Measurements from ENCODE around the gene CTSH.
"Not testable (repeated sequence)": the region's sequence is repeated elsewhere in the genome, so short reads cannot be mapped to it uniquely, and the experiment has no call there.

CTSH gene

DNA sequence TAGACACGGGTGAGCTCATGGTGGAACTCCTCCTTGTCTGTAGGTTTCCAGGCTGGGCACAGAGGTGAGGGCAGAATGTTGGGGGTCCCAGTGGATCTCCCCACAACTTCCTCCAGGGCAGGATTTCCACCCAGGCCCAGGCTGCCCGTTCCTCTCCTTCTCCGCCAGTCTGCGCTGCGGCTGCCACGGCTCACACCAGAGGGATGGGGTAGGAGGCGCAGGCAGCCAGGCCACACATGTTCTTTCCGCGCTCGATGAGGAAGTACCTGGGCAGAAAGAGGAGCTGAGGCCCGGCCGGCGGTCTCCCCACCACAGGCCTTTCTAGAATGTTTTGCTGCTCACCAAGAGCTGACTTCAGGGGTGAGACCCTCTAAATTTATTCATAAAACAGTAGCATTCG lies 22.9 kb downstream of the CTSH start:
- no peak for DNase-seq (ENCODE audit: low read depth)

DNA sequence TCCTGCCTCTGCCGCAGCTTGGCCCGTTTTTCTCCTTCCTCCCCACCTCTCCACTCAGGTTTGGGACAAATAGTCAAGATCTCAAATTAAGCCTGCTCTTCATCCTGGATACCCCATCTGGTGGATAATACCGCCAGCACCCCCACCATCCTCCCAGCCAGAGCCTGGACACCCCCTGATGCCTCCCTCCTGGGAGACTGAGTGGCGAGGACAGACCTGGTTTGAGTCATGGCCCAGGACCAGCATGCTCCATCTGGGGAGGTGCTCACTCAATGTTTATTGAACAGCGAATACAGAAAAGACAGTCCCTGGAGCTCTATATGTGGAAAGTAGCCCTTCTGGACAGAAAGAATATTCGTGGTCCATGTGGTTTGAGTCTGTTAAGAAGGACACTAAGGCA lies 23.3 kb downstream of the CTSH start:
- no peak for DNase-seq (ENCODE audit: low read depth)

DNA sequence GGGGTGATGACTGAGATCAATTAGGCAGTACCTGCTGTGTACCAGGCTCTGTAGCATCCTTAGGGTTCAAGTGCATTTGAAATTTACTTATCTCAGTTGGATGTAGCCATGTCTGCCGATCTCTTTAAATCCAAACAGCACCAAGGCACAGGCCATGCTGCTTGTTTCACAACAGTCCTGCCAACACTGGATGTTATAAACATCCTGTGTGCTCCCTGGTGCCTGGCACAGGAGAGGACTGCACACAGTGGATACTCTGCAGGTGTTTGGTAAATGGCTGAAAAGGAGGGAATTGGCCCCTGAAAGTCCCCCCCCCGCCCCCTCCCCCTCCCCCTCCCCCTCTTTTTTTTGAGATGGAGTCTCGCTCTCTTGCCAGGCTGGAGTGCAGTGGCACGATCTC lies 27.0 kb downstream of the CTSH start:
- no peak for DNase-seq (ENCODE audit: low read depth)

DNA sequence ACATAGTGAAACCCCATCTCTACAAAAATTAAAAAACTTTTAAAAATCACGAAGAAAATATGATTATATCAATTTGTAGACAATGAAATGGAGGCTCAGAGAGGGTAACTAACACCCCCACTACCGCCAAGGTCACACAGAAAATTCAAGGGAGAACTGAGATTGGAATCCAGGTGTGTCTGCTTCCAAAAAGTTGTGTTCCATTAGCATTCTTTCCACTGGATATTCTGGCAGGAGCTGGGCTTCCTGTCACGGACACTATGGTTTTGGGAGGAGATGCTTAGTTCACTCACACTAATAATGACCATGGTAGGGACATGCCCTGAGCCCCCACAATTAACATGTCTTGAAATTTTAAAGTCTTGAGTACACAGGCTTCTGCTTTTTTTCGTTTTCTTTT lies 28.8 kb downstream of the CTSH start:
- no peak for DNase-seq (ENCODE audit: low read depth)

DNA sequence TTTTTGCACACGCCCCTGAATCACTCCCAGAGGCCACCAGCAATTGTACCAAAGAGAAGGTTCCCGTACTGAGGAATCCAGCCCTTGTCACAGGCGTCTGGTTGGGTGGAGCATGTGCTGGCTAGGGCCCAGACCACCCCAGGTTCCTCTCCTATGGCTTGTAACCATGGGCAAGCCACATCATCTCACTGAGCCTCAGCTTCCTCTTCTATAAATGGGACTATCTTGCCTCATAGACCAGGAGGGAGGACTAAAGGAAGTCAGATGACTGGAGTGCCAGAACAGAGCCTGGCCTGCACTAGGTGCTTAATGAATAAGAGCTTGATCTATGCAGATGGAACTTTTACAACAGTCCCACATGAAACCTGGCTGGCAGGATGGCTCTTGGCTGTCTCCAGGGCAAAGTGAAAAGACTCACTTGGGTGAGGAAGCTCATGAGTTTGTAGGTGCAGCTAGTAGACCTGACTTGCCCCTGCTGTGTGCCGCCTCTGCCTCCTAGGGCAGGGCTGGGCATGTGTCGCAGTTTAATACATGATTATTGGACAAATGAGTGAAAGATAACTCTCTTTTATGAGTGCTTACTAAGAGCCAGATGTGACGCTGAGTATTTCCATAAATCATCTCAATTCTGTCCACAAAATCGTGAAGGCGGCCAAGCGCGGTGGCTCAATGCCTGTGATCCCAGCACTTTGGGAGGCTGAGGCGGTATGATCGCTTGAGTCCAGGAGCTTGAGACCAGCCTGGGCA lies 29.3 kb downstream of the CTSH start:
- DNase-seq (ENCODE audit: low read depth) = no peak

DNA sequence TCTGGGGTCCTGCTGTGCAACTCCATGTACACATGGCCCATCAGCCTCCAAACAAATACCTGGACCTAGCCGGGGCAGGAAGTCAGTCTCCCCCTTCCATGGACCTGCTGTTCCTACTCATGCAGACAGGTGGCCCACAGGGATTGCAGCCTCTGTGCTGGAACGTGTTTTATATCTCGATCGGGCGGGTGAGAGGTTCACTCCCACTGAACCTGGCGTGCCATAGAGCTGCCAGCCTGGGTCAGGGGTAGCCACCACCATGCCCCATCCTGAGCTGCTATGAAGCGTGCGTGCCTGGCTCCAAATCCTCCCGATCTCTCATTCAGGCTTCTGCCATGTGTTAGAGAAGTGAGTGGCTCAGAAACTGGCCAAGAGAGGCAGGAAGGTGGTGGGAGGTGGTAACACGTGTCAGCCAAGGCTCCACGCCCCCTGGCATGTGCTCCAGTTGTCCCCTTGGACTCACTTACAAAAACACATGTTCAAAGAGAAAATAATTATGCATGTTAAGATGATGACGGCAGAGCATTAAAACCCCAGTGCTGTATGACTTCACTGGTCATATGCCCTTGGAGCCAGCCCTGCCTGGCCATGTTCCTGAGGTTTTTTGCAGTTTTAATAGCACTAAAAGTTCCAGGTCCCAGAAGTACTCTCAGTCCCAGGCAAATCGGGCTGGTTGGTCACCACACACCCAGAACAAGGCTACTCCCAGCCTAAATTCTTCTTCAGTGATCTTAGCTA lies 30.6 kb downstream of the CTSH start:
- DNase-seq (ENCODE audit: low read depth) = no peak

DNA sequence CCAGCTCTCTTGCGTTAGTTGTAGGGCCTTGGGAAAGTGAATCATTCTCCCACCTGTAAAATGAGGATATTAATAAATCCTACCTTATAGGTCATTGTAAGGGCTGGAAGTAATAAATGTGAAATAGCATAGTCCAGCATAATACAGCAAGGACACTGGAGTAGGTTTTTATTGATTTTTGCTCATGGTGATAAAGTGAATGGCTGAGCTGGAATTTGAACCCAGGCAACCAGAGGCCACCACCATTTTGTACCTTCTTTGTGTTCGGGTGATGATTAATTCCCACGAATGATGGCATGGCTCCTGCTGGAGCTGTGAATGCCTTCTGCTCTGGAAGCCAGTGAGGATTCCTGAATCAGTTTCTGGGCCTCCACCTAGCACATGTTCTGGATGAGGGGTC lies 31.8 kb downstream of the CTSH start:
- no peak for DNase-seq (ENCODE audit: low read depth)

DNA sequence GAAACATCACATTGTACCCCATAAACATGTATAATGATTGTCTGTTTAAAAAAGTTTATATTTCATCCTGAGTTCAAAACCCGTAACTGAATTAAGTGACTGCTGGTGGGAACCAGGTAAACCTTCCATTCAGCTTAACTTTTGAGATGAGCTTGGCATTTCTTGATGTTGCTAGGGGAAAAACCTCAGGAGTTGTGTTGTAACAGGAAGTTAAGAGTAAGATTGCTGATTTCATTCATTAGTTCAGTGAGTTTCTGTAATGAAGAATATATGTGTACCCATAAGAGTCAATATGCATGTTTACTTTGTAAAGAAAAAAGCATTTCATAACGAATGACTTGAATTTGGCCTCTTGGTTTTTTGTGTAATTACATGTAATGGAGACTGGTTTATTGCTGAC lies 32.5 kb downstream of the CTSH start:
- DNase-seq (ENCODE audit: low read depth) = no peak

DNA sequence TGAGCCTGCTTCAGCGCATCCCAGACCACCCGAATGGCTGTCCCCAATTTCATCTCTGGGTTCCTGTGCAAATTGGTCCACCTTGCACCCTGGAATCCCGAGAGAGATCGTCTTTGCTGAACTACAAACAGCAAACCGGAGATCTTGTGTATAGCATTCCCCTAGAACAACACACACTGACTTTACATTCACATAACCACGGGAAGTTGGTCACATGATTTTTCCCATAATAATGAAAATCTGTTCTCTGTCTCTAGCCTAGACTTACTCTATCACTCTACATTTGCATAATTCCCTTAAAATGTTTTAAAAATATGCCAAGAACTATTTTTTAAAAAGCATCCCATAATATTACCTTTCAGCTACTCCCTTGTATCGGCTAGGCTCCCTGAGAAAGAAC lies 34.6 kb downstream of the CTSH start:
- no peak for DNase-seq (ENCODE audit: low read depth)

DNA sequence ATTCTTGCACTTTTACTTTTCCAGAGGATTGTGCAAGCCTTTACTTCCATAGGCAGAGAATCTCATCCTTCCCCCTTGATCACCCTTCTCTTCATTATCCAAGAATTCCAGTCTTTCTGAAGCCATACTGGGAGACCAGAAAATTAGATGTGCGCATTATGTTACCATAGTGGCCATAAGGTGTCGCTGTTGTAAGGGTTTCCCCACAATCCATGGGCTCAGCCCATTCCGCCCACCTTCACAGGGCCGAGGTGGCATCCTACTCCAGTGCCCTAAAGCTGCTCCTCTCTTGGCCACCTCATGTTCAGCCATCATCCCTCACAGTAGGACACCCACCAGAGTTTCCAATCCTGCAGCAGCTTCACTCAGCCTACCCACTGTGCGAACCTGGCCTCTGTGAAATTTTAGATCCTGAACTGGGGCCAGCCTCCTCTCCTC lies 35.0 kb downstream of the CTSH start:
- no peak for DNase-seq (ENCODE audit: low read depth)

DNA sequence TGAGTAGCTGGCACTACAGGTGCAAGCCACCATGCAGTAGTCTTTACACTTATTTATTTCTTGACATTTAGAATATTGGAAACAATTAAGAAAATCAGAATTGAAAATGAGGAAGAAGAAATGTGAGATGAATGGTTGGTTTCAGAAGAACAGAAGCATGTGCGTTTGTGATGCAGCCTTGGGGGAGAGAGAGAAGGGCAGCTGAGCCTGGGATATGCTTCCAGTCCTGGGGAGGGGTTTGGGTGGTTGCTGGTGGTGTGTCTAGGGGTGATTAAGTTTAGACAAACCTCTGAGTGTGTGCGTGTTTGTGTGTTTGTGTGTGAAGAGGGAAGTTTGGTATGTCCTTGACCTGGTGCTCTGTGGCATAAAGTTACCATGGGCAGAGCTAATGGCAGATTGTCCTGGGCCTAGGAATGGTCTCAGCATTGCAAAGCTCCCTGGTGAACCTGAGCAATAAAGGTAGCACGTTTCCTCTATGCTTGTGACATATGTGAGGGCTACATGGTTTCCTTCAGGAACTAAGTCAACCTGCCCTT lies 35.6 kb downstream of the CTSH start:
- DNase-seq (ENCODE audit: low read depth) = no peak

DNA sequence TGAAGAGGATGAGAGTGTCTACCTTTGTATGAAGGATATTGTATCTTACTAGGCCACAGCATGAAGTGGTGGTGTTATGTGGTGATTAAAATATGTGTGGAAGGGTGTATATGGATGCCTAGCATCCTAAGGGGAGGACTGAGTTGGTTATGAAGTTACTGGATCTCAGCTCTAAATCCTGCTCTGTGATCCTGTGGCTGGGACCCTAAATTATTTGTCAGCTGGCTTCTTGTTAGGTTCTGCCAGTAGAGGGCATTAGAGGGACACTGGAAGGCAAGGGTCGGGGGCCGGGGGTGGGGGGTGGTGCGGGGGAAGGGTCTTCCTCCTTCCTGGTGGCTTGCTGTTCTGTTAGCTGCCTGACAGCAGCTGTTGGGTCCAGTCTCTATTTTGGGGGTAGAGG lies 37.3 kb downstream of the CTSH start:
- no peak for DNase-seq (ENCODE audit: low read depth)

DNA sequence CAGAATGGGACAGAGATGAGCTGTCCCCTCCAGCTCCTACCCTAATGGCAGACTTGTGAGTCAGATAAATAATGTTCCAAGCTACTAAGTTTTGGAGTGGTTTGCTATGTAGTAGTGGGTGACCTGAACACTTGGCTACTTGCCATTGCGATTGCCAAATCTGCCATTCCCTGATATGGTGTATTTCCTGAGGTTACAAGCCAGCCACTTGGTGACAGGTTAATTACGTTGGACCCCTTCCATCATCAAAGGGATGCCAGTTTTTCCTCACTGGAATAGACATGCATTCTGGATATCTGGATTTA lies 38.6 kb downstream of the CTSH start:
- DNase-seq (ENCODE audit: low read depth) = no peak

DNA sequence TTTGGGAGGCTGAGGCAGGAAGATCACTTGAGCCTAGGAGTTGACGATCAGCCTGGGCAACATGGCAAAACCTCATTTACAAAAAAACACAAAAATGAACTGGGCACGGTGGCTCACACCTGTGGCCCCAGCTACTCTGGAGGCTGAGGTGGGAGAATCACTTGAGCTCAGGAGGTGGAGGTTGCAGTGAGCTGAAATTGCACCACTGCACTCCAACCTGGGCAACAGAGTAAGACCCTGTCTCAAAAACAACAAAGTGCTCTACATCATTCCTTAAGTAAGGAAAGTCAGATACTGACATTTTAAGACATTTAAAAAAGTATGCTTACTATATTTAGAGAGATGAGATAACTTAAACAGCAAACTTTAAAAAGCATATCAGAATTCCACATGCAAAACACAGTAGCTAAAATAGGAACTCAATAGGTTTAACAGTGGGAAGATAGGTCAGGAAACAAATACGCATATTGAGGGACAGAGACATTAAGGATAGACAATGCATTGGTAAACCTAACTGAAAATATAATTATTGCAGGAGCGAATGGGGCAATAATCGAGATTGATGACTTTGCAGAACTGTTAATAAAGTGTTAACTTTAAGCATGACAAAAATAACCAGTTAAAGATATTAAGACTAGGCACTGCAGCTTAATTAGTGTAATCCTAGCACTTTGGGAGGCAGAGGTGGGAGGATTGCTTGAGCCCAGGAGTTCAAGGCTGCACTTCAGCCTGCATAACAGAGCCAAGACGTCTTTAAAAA lies 40.1 kb downstream of the CTSH start:
- no peak for DNase-seq (ENCODE audit: low read depth)

DNA sequence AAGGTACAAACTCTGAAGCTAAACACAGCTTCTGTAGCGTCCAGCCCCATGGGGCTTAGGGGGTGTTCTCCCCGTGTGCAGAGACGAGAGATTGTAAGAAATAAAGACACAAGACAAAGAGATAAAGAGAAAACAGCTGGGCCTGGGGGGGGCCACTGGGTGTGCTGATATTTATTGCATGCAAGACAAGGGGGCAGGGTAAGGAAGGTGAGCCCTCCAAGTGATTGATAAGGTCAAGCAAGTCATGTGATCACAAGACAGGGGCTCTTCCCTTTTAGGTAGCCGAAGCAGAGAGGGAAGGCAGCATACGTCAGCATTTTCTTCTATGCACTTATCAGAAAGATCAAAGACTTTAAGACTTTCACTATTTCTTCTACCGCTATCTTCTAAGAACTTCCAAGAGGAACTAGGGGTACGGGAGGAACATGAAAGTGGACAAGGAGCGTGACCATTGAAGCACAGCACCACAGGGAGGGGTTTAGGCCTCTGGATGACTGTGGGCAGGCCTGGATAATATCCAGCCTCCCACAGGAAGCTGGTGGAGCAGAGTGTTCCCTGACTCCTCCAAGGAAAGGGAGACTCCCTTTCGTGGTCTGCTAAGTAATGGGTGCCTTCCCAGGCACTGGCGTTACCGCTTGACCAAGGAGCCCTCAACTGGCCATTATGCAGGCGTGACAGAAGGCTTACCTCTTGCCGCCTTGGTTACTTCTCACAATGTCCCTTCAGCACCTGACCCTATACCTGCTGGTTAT lies 42.4 kb downstream of the CTSH start:
- DNase-seq (ENCODE audit: low read depth) = not testable (repeated sequence)

DNA sequence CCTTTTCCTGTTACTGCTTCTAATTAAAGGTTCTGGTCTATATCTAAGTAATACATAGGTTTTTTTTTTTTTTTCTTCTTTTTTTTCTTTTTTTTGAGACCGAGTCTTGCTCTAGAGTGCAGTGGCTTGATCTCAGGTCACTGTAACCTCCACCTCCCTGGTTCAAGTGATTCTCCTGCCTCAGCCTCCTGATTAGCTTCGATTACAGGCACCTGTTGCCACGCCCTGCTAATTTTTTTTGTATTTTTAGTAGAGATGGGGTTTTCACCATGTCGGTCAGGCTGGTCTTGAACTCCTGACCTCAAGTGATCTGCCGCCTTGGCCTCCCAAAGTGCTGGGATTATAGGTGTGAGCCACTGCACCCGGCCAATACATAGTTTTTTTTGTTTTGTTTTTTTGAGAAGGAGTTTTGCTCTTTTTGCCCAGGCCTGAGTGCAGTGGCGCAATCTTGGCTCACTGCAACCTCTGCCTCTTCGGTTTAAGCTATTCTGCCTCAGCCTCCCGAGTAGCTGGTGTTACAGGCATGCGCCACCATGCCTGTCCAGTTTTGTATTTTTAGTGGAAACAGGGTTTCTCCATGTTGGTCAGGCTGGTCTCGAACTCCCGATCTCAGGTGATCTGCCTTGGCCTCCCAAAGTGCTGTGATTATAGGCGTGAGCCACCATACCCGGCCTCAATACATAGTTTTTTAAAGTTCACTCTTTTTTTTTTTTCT lies 43.9 kb downstream of the CTSH start:
- not testable (repeated sequence) for DNase-seq (ENCODE audit: low read depth)

DNA sequence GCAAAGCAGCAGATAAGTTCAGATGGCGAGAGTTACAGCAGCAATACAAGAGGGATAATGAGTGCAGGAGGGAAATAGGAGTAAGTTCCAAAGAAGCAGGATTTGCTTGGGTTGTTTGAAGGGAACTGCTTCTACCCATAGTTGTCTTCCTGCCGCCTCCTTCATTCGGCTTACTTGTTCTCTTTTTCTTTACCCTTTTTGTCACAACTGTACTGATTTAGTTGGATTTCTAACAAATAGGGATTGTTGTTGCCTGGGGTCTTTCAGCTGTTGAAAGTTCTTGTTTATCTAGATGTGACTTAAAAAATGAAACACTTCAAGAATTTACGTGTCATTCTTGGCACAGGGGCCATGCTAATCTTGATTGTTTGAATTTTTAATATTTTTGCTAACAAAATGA lies 46.3 kb downstream of the CTSH start:
- no peak for DNase-seq (ENCODE audit: low read depth)

DNA sequence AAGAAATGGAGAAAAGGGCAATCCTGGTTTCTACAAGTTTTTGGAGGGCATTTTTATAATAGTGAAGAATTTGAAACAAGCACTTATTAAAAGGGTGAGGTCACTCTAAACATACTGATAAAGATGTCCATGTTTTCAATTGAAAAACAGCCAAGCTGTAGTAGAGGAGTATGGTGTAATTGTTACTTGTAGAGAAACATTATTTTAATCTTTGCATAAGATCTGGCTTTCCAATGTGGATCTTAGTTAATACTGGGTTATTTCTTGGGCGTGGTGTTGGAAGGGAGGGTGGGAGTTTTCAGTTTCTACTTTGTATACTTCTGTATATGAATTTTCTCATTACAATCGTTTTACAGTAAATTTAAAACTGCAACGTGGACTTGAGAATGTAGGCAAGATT lies 49.4 kb downstream of the CTSH start:
- no peak for DNase-seq (ENCODE audit: low read depth)

DNA sequence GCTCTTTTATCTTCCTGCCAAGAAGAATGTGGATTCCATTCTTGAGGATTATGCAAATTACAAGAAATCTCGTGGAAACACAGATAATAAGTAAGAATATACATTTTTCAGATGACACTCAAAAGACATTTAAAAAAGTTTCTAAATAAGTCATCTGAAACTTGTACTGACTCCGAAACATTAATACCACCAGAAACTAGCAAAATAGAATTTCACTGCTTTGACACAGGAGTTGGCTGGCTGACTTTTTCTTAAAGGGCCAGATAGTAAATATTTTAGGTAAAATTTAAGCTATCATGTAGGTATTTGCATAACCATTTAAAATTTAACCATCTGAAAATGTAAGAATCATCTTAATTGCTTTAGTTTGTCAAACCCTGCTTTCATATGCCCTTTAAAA lies 51.3 kb downstream of the CTSH start:
- no peak for DNase-seq (ENCODE audit: low read depth)

DNA sequence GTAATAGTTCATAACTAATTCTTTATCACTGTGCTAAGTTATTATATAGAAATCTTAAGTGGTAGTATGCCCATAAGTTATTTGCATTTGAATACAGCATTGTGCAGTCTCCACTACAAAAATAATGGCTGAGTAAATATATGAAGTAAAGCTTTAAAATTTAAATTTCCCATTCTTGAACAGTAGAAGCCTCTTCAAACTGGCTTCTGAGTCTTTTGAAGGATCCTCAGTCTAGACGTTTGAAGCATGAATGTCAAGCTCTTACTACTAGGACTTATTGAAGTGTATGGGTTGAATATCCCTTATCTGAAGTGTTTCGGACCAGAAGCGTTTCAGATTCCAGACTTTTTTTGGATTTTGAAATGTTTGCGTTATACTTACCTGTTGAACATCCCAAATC lies 55.8 kb downstream of the CTSH start:
- no peak for DNase-seq (ENCODE audit: low read depth)

DNA sequence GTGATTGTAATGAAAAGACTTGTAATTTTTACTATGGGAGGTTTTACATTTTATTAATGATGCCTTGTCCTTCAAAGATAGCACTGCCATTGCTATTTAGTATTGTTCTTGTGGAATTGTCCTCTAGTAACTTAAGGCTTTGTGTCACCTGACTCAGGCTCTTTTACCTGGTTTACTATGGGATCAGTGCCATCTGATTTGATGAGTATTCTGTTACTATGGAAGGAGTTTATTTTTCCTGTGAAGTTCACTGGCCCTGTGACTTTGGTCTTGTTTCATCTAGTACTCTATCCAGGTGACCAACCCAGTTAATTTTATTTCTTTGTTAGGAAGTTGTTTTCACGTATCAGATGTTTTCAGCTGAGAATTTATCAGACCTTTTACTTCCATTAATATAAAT lies 63.2 kb downstream of the CTSH start:
- no peak for DNase-seq (ENCODE audit: low read depth)

DNA sequence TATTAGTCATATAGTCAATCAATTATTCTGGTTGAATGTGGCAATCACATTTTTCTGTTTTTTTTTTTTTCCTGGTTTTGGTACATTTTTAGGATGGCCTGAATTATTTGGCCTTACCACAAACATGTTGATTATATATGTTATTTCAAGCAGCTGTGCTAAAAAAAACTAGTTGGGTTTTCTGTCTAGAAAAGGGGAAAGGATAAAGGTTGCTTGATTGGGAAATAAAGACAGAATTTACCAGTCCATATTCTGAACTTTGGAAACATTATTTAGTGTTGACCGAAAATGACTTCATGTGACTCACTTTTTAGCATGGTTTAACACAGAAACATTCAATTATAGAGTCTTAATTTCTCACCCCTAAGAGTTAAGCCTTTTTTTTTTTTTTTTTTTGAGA lies 64.0 kb downstream of the CTSH start:
- DNase-seq (ENCODE audit: low read depth) = no peak

Measured in activated T-cell treated with anti-CD3 and anti-CD28 coated beads for 1 hour (primary cell).